Fibroblast of peridontal ligament (primary cell): Measurements from ENCODE around the gene ENPP1.
"Not testable (repeated sequence)": the region's sequence is repeated elsewhere in the genome, so short reads cannot be mapped to it uniquely, and the experiment has no call there.

Experiments
- DNase-seq: peaks from one replicate; pipeline ENCODE4 v3.0.0-alpha.2; 2010; ENCODE audit errors: extremely low read depth

The ENPP1 gene

GRCh38 chr6:131868836-131869235 lies 61.0 kb downstream of the ENPP1 start:
- DNase-seq = no peak

DNA sequence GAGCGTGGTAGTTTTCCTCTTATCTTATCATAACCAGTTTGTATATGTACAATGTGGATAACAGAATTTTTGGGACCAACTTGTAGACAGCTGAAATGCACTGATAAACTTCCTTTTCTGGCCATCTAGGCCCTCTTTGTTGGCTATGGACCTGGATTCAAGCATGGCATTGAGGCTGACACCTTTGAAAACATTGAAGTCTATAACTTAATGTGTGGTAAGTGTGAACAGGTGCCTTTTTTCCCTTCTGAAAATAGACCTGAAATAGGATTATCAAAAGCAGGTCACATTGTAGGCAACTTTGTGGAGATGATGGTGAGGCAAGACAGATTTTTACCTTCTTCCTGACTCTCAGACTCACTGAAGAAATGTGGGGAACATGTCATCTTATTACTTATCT lies 67.8 kb downstream of the ENPP1 start:
- no peak for DNase-seq

DNA sequence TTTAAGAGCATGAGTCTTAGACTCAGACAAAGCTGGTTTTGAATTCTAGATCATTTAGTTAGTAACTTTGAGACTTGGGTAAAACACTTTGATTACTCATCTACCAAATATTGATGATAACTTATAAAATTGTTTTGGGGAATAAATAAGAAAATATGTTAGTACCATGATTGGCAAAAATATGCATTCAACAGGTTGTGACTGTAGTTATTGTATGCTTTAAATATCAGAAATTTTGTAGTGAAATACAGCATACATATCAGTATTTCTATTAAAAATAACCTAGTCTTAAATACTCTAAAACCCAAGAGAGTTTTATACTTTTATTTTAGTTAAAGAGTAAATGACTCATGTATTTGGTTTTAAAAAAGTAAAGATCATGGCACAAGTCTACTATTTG lies 68.7 kb downstream of the ENPP1 start:
- DNase-seq = no peak

DNA sequence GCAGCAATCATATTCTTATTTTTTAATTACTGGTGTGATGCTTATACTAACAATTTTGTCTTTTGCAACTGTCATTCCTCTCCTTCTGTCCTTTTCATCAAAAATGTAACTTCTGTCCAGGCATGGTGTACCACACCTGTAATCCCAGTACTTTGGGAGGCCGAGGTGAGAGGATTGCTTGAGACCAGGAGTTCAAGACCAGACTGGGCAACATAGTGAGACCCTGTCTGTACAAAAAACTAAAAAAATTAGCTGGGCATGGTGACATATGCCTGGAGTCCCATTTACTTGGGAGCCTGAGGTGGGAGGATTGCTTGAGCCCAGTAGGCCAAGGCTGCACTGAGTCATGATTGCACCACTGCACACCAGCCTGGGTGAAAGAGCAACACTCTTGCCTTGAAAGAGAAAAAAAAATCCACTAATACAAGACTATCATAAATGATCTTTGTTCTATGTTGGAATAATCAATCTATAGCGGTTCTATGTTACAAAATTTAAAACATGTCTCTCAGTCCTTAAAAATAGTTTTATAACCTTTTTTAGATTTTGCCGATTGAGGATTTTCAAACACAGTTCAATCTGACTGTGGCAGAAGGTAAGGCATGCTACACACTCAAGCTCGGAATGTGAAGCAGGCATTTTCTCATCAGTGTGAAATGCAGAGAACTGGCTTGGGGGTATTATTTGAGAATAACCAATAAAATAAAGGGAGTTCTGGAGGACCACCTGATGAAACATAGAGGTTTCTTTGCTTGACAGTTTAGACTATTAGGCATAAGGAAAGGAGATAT lies 70.4 kb downstream of the ENPP1 start:
- DNase-seq = no peak

DNA sequence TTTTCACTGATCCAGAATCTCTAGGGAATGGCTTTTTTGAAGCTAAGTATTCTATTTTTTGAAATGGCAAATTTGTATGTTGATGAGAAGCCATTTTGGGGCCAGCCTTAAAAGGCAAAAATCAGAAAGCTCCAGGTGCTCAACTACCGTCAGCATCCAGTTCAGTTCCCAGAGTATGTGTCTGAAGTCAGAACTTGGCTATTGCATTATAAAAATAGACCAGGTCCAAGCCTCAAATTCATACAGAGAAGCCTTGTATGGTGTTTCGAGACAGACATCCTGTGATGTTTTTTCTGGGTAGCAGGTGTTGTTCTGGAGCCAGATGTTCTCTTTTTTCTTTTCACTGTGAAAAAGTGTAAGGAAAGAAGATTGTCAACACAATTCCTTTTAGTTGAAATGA lies 75.2 kb downstream of the ENPP1 start:
- no peak for DNase-seq

DNA sequence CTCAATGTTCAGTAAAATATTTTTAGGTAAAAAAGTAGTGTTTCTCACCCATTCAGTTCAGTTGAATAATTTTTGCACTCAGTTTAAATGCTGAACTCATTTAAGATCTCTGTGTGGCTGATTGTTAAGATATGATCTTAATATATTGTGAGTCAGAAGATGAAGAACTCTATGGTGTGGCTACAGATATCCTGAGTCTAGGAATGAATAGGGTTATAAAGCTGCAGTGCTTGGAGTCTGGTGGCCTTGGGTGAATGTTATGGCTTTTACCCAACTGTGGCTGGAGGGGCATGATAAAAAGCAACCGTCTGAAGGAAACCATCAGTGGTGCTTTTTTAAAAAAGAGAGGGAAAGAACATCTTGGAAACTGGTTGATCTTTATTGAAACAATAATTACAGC lies 77.4 kb downstream of the ENPP1 start:
- DNase-seq = no peak

- no peak for DNase-seq
These were observed 78.7 kb downstream of the ENPP1 start for GRCh38 chr6:131886517-131886916.

- no peak for DNase-seq
These were observed 82.3 kb downstream of the ENPP1 start for GRCh38 chr6:131890091-131890490.

- no peak for DNase-seq
These were observed 85.4 kb downstream of the ENPP1 start for GRCh38 chr6:131893198-131893597.

- DNase-seq = no peak
These were observed 86.9 kb downstream of the ENPP1 start for GRCh38 chr6:131894493-131895424.

- DNase-seq = no peak
These were observed 89.2 kb downstream of the ENPP1 start for GRCh38 chr6:131897050-131897435.

DNA sequence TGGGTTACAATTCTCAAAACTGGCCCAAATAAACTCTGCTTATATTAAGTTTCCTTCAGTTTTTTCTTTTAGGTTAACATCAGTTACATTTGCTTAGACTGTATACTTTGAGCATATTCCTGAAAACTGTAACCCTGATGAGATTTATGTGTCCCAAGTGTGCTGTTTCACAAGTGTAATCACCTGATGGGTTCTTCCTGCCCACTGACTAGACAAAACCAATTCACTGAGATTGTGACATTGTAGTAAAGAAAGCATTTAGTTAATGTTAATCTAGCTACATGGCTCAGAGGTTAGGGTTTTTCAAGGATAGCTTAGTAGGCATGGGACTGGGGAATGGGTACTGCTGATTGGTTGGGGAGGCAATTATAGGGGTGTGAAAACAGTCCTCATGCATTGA lies 89.8 kb downstream of the ENPP1 start:
- no peak for DNase-seq

GRCh38 chr6:131898718-131899117 lies 90.9 kb downstream of the ENPP1 start:
- DNase-seq = no peak

- DNase-seq = no peak
These were observed 92.4 kb downstream of the ENPP1 start for GRCh38 chr6:131900231-131900630.

GRCh38 chr6:131901326-131901873 lies 93.6 kb downstream of the ENPP1 start:
- not testable (repeated sequence) for DNase-seq

DNA sequence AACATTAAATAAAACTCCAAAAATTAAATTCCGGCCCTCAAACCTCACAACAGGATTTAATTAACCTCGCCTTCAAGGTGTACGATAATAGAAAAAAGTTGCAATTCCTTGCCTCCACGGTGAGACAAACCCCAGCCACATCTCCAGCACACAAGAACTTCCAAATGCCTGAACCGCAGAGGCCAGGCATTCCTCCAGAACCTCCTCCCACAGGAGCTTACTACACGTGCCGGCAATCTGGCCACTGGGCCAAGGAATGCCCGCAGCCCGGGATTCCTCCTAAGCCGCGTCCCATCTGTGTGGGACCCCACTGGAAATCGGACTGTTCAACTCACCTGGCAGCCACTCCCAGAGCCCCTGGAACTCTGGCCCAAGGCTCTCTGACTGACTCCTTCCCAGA lies 95.9 kb downstream of the ENPP1 start:
- peak; percentile 52 for DNase-seq

- not testable (repeated sequence) for DNase-seq
These were observed 101.0 kb downstream of the ENPP1 start for GRCh38 chr6:131908787-131909186.

DNA sequence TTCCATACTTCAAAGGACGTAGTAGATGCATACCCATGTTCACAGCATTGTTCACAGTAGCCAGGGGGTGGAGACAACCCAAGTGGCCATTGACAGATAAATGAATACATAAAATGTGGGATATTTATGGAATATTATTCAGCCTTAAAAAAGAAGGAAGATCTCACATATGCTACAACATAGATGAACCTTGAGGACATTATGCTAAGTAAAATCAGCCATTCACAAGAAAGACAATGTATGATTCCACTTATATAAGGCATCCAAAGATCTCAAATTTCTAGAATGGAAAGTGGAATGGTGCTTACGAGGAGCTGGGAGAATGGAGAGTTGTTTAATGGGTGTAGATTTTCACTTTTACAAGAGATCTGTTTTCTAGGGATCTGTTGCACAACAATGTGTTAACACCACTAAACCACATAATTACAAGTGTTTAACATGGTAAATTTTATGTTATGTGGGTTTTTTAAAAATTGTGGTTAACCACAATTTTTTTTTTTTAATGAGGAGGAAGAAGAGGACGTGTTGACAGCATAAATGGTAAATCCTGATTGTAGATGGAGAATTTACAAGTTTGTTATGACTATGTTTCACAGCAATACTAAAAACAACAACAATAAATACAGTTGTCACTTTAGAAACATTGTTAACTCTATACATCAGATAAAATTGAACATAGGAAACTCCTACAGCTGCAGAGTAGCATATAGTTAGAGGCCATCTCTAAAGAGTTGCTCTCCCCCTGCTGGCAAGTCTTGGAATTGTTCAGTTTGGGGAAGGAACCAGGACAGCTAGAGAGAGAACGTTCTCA lies 101.8 kb downstream of the ENPP1 start:
- DNase-seq = peak; percentile 86

GRCh38 chr6:131910219-131910589 lies 102.4 kb downstream of the ENPP1 start:
- no peak for DNase-seq

DNA sequence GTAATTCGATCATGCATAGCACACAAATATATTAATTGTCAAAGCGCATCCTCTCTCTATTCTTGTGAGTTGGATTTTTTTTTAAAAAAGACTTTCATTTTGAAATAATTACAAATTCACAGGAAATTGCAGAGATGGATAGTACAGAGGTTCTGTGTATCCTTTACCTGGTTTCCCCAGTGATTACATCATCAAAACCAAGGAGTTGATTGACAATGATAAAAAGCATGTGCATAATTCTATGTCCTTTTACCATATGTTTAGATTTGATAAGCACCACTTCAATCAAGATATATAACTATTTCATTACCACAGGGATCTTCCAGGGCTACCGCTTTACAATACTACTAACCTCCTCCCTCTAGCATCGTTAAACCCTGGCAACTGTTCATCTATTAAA lies 103.1 kb downstream of the ENPP1 start:
- no peak for DNase-seq

- DNase-seq = no peak
These were observed 104.1 kb downstream of the ENPP1 start for GRCh38 chr6:131911951-131912350.

DNA sequence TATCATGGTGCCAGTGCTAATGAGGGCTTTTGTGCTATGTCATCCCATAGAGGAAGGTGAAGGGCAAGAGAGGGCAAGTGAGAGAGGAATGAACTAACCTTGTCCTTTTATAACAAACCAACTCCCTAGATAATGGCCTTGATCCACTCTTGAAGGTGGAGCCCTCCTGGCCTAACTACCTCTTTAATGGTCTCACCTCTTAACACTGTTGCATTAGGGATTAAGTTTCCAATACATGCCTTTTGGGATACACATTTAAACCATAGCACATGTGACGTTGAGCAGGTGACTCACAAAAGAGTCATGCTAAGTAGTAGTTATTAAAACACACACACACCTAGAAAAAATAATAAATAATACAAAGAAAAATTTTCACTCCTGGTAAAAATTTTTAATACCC lies 106.4 kb downstream of the ENPP1 start:
- no peak for DNase-seq
